Endothelial cell of umbilical vein (primary cell): ENCODE results near the gene ZNF783.

Source experiments
- EZH2 ChIP-seq: IDR thresholded peaks from 2 replicates; pipeline ENCODE4 v1.6.1; 2012; ENCODE audit warnings: borderline replicate concordance, low read depth, mild to moderate bottlenecking, moderate library complexity, low read length, inconsistent platforms; ENCODE audit not compliant: severe bottlenecking
- POLR2A ChIP-seq: IDR thresholded peaks from 2 replicates; pipeline ENCODE4 v1.6.1; 2012; ENCODE audit warnings: low read depth, mild to moderate bottlenecking, control low read depth, low read length
- TF ChIP-seq, protein P1 (sequence below): IDR thresholded peaks from 2 replicates; pipeline ENCODE4 v1.6.1; 2011; ENCODE audit not compliant: insufficient read depth, insufficient read length
- TF ChIP-seq, protein P2 (sequence below), 2 donors: IDR thresholded peaks; 1 replicate in 1 of 2; 2 replicates in 1 of 2; pipeline ENCODE4 v1.5.1; 2011; ENCODE audit warnings: low read length in 2 of 2, mild to moderate bottlenecking in 2 of 2, moderate library complexity in 2 of 2, control low read depth in 1 of 2, inconsistent platforms in 1 of 2, low read depth in 1 of 2; ENCODE audit not compliant: insufficient read depth in 1 of 2; ENCODE audit errors: extremely low read depth in 1 of 2

DNA sequence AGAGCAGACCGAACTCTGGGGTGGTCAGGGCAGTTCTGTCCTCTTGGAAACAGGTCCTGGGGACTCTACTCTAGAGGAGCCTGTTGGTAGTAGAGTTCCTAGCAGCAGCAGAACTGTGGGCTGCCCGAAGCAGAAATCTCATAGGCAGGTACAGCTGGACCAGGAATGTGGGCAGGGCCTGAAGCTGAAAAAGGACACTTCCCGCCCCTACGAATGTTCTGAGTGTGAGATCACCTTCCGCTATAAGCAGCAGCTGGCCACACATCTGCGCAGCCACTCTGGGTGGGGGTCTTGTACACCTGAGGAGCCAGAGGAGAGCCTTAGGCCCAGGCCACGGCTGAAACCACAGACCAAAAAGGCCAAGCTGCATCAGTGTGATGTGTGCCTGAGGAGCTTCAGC is 8.3 kb upstream of the ZNF783 start:
- TF ChIP-seq, protein P1, sequence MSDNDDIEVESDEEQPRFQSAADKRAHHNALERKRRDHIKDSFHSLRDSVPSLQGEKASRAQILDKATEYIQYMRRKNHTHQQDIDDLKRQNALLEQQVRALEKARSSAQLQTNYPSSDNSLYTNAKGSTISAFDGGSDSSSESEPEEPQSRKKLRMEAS = no peak
- TF ChIP-seq, protein P2, sequence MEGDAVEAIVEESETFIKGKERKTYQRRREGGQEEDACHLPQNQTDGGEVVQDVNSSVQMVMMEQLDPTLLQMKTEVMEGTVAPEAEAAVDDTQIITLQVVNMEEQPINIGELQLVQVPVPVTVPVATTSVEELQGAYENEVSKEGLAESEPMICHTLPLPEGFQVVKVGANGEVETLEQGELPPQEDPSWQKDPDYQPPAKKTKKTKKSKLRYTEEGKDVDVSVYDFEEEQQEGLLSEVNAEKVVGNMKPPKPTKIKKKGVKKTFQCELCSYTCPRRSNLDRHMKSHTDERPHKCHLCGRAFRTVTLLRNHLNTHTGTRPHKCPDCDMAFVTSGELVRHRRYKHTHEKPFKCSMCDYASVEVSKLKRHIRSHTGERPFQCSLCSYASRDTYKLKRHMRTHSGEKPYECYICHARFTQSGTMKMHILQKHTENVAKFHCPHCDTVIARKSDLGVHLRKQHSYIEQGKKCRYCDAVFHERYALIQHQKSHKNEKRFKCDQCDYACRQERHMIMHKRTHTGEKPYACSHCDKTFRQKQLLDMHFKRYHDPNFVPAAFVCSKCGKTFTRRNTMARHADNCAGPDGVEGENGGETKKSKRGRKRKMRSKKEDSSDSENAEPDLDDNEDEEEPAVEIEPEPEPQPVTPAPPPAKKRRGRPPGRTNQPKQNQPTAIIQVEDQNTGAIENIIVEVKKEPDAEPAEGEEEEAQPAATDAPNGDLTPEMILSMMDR (IDR thresholded peaks at IDR 0.05; ENCODE audit: extremely low read depth in 1 of 2, insufficient read depth in 1 of 2, low read depth in 1 of 2, low read length in 2 of 2) = no peak
- TF ChIP-seq POLR2A (no peak), EZH2 (no peak)
